Right lobe of liver (tissue), 6 donors: ENCODE data around the gene ATXN1. TPM values are rescaled to one million over a fixed set of nuclear protein-coding genes. Genes with fewer than 3 reads are reported as not detected.

Source experiments
- ATAC-seq, 4 donors: fragments of 200-7000 bp; cut with Tn5 transposase; one replicate each; pipeline ENCODE4 v1.9.1; 2020; ENCODE audit warnings: mild to moderate bottlenecking in 4 of 4, moderate library complexity in 4 of 4
- DNase-seq, 3 donors: peaks; one replicate each; pipeline ENCODE4 v3.0.0-alpha.2; 2020
- H3K27ac ChIP-seq, 3 donors: fragments of 200-600 bp; one replicate each; pipeline ENCODE4 v1.8.0; 2022
- H3K27me3 ChIP-seq, 2 donors: fragments of 200-600 bp; one replicate each; pipeline ENCODE4 v1.8.0; 2022
- H3K36me3 ChIP-seq, 4 donors: fragments of 200-600 bp; sonication (generic) in 1 of 4; one replicate each; pipeline versions ENCODE4 v1.5.1 to v1.8.0; 2017 to 2022; ENCODE audit warnings: control low read depth in 1 of 4
- H3K4me1 ChIP-seq, 4 donors: fragments of 200-600 bp; sonication (generic) in 1 of 4; one replicate each; pipeline versions ENCODE4 v1.5.1 to v1.8.0; 2017 to 2022; ENCODE audit warnings: control low read depth in 1 of 4
- H3K4me3 ChIP-seq, 3 donors: fragments of 200-600 bp; one replicate each; pipeline ENCODE4 v1.8.0; 2022
- H3K9me3 ChIP-seq, 4 donors: fragments of 200-600 bp; sonication (generic) in 1 of 4; one replicate each; pipeline versions ENCODE4 v1.5.1 to v1.8.0; 2017 to 2022; ENCODE audit warnings: control low read depth in 1 of 4
- POLR2A ChIP-seq: fragments of 450-650 bp; IDR thresholded peaks from one replicate; pipeline ENCODE4 v1.6.1; 2017; ENCODE audit warnings: antibody characterized with exemption, mild to moderate bottlenecking
- WGBS: methylation state at CpG from one replicate; pipeline ENCODE4 v1.1.6; 2018; ENCODE audit warnings: low coverage, low lambda C conversion rate; ENCODE audit not compliant: insufficient coverage; ENCODE audit errors: missing lambda C conversion rate; 5-methylcytosine and 5-hydroxymethylcytosine counted together
- intact Hi-C, 2 donors: fragments of 100-400 bp; cut with DNase I; formaldehyde crosslinking; loops; one replicate each; pipeline versions ENCODE4 v1.11.2 to v1.14.1; 2022
- total RNA-seq, 6 experiments: library from RNA; depleted of rRNA in 2 of 6; stranded (reverse); fragments of >200 nt in 2 of 6; fragmentation: NEBNext Ultra II Directional in 3 of 6; extraction: Animal tissue kit (Norgen Biotek cat#: 25700) in 3 of 6; gene quantifications; one replicate each; pipeline versions ENCODE4 v1.1.0 to v1.2.4, GENCODE V29; 2016 to 2023
- TF ChIP-seq, protein P1 (sequence below), 4 donors: fragments of 200-600 bp in 3 of 4; fragments of 450-650 bp in 1 of 4; IDR thresholded peaks; one replicate each; pipeline versions ENCODE4 v1.5.1 to v1.8.0; 2016 to 2022; ENCODE audit warnings: antibody characterized with exemption in 4 of 4, mild to moderate bottlenecking in 2 of 4
- donor health status: DM: no; HTN: yes; CAD: no.
- donor health status: DM: no; HTN: no; CAD: no.
- donor health status: DM: no; HTN: no; CAD: no.
- donor health status: DM: no; HTN: yes; CAD: no.
- donor health status: DM: no; HTN: yes; CAD: no.

Gene ATXN1
- total RNA-seq, 6 experiments from 2014 or later = 23.2 to 28.7 (median 25.0) TPM

- DNase-seq = no peak
- H3K27me3 ChIP-seq = no peaks in the 10 kb centered on the region
- ATAC-seq = no peak
- no peaks in the 10 kb centered on the region for H3K4me1 ChIP-seq
- WGBS = 75% methylated on average over 6 of the region's 6 CpGs
- TF ChIP-seq POLR2A = no peak
- TF ChIP-seq, protein P1, sequence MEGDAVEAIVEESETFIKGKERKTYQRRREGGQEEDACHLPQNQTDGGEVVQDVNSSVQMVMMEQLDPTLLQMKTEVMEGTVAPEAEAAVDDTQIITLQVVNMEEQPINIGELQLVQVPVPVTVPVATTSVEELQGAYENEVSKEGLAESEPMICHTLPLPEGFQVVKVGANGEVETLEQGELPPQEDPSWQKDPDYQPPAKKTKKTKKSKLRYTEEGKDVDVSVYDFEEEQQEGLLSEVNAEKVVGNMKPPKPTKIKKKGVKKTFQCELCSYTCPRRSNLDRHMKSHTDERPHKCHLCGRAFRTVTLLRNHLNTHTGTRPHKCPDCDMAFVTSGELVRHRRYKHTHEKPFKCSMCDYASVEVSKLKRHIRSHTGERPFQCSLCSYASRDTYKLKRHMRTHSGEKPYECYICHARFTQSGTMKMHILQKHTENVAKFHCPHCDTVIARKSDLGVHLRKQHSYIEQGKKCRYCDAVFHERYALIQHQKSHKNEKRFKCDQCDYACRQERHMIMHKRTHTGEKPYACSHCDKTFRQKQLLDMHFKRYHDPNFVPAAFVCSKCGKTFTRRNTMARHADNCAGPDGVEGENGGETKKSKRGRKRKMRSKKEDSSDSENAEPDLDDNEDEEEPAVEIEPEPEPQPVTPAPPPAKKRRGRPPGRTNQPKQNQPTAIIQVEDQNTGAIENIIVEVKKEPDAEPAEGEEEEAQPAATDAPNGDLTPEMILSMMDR (IDR thresholded peaks at IDR 0.05) = no peak
- no peaks in the 10 kb centered on the region for H3K36me3 ChIP-seq
- H3K27ac ChIP-seq = no peak overlapping the region
- intact Hi-C loops = no loop called here
- H3K9me3 ChIP-seq = no peaks in the 10 kb centered on the region
- no peak overlapping the region for H3K4me3 ChIP-seq
Observed at GRCh38 chr6:16258709-16259075, 502.6 kb downstream of the ATXN1 start.

- H3K4me3 ChIP-seq = no peak overlapping the region
- no peak overlapping the region for H3K27ac ChIP-seq
- no peak for ATAC-seq
- intact Hi-C loops = no loop called here
- WGBS = 72% methylated on average over 5 of the region's 7 CpGs
- H3K36me3 ChIP-seq = no peaks in the 10 kb centered on the region
- no peak for TF ChIP-seq POLR2A
- TF ChIP-seq, protein P1 (IDR thresholded peaks at IDR 0.05) = no peak
- DNase-seq = no peak
- no peaks in the 10 kb centered on the region for H3K27me3 ChIP-seq
- no peaks in the 10 kb centered on the region for H3K4me1 ChIP-seq
- H3K9me3 ChIP-seq = no peaks in the 10 kb centered on the region
Observed at GRCh38 chr6:16257999-16258708, 503.1 kb downstream of the ATXN1 start.

- DNase-seq = no peak
Observed at GRCh38 chr6:16256781-16257180, 504.5 kb downstream of the ATXN1 start.

DNA sequence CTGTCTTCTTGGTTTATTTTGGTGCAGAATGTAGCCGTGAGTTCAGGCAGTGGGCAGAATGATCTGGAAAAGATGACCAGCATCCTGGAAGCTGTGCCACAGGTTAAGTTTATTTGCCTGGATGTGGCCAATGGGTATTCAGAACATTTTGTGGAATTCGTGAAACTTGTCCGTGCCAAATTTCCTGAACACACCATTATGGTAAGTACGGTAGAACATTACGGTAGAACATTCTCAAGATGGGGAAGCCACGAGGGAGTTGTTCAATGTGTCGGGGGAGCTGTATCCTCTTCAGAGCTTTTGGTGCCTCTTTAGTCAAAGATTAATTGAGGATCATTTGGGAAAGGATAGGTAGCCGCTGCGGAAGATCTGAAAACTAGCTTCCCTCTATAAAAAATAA, 506.7 kb downstream of the ATXN1 start:
- intact Hi-C loops = no loop called here
- H3K9me3 ChIP-seq = no peaks in the 10 kb centered on the region
- WGBS = 90% methylated on average over 9 of the region's 9 CpGs
- DNase-seq (no peak), ATAC-seq (no peak)
- no peak overlapping the region for H3K4me3 ChIP-seq
- H3K36me3 ChIP-seq = no peaks in the 10 kb centered on the region
- no peak for TF ChIP-seq POLR2A
- TF ChIP-seq, protein P1 (IDR thresholded peaks at IDR 0.05) = no peak
- no peaks in the 10 kb centered on the region for H3K27me3 ChIP-seq
- no peaks in the 10 kb centered on the region for H3K4me1 ChIP-seq
- no peak overlapping the region for H3K27ac ChIP-seq

More at GRCh38 chr6:16256781-16257180, 504.5 kb downstream of the ATXN1 start:
- Histone ChIP-seq H3K27me3 (no peaks in the 10 kb centered on the region), H3K9me3 (no peaks in the 10 kb centered on the region), H3K27ac (no peak overlapping the region), H3K4me1 (no peaks in the 10 kb centered on the region), H3K4me3 (no peak overlapping the region), H3K36me3 (no peaks in the 10 kb centered on the region)
- no peak for TF ChIP-seq POLR2A
- TF ChIP-seq, protein P1 (IDR thresholded peaks at IDR 0.05) = no peak
- 100% methylated on average over 1 of the region's 2 CpGs for WGBS
- ATAC-seq = no peak
- intact Hi-C loops = no loop called here
